Gastroesophageal sphincter (tissue), 3 donors: Measurements from ENCODE around the gene FAR2.

Source experiments
- EP300 ChIP-seq: sonication (generic); formaldehyde crosslinking; IDR thresholded peaks from one replicate; pipeline ENCODE4 v1.6.1; 2017; ENCODE audit warnings: antibody characterized with exemption, mild to moderate bottlenecking
- POLR2A ChIP-seq, 2 donors: fragments of 450-650 bp; IDR thresholded peaks; one replicate each; pipeline ENCODE4 v1.6.1; 2017; ENCODE audit warnings: antibody characterized with exemption in 2 of 2, mild to moderate bottlenecking in 2 of 2, moderate library complexity in 1 of 2
- TF ChIP-seq, protein P1 (sequence below), 4 experiments: fragments of 200-600 bp in 2 of 4; fragments of 450-650 bp in 2 of 4; sonication (generic) in 1 of 4; IDR thresholded peaks; one replicate each; pipeline ENCODE4 v1.5.1; 2017 to 2019; ENCODE audit warnings: antibody characterized with exemption in 4 of 4, mild to moderate bottlenecking in 2 of 4, moderate library complexity in 2 of 4

DNA sequence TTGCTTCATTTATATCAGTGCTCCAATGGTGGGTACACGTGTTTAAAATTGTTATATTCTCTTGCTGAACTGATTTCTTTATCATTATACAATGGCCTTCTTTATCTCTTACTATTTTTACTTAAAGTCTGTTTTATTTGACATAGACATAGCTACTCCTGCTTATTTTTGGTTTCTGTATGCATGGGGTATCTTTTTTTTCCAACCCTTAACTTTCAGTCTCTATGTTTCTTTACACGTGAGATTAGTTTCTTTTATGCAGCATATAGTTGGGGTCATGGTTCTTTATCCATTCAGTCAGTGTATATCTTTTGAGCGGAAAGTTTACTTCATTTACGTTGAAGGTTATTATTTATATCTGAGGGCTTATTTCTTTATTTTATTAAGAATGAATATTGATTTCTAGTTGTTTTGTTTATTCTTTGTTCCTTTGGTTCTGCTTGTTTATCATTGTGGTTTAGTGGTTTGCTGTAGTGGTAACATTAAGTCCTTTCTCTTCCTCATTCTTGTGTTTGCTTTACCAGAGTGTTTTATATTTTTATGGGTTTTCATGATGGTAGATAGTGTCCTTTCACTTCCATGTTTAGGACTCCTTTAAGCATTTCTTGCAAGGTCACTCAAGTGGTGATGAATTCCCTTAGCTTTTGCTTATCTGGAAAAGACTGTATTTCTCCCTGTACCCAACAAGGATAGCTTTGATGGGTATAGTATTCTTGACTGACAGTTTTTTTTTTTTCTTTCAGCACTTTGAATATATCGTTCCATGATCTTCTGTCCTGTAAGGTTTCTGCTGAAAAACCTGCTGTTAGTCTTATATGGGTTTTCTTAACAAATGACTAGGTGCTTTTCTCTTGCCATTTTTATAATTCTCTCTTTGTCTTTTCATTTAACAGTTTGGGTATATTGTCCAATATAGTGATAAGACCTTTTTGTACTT is 38.3 kb upstream of the FAR2 start:
- TF ChIP-seq EP300 (no peak), POLR2A (IDR thresholded peaks at IDR 0.05) (no peak)
- TF ChIP-seq, protein P1, sequence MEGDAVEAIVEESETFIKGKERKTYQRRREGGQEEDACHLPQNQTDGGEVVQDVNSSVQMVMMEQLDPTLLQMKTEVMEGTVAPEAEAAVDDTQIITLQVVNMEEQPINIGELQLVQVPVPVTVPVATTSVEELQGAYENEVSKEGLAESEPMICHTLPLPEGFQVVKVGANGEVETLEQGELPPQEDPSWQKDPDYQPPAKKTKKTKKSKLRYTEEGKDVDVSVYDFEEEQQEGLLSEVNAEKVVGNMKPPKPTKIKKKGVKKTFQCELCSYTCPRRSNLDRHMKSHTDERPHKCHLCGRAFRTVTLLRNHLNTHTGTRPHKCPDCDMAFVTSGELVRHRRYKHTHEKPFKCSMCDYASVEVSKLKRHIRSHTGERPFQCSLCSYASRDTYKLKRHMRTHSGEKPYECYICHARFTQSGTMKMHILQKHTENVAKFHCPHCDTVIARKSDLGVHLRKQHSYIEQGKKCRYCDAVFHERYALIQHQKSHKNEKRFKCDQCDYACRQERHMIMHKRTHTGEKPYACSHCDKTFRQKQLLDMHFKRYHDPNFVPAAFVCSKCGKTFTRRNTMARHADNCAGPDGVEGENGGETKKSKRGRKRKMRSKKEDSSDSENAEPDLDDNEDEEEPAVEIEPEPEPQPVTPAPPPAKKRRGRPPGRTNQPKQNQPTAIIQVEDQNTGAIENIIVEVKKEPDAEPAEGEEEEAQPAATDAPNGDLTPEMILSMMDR (IDR thresholded peaks at IDR 0.05) = no peak
